ENCODE data around the gene MAPK9.

MAPK9 gene

GRCh38 chr5:180332051-180332517 is 40.2 kb upstream of the MAPK9 start:
- Histone ChIP-seq H3K4me3 (ENCODE audit: low read length in 2 of 2) (no peak overlapping the region), H3K36me3 (replicated peaks in 1 of 2; ENCODE audit: control insufficient read depth in 2 of 2, insufficient read depth in 2 of 2, low read length in 2 of 2) (peaks cover 52 to 67% of the 10 kb centered on the region in 2 donors), H3K4ac (ENCODE audit: low read length) (no peak overlapping the region), H4K91ac (ENCODE audit: low read depth, low read length, poor library complexity) (no peak overlapping the region), H3K14ac (ENCODE audit: low read length) (no peak overlapping the region), H3K4me1 (ENCODE audit: control insufficient read depth in 2 of 2, insufficient read depth in 1 of 2, low read depth in 1 of 2, low read length in 2 of 2) (peaks cover 0 to 6% of the 10 kb centered on the region in 2 donors), H3K79me1 (ENCODE audit: low read depth, low read length) (peaks cover 2% of the 10 kb centered on the region), H2BK12ac (ENCODE audit: low read length) (no peak overlapping the region), H3K4me2 (ENCODE audit: insufficient read depth, low read length, poor library complexity, severe bottlenecking) (no peak overlapping the region), H3K27ac (replicated peaks; ENCODE audit: low read length) (peak overlapping the region; percentile 36), H3K23ac (ENCODE audit: low read depth, low read length, poor library complexity) (no peak overlapping the region), H2BK5ac (ENCODE audit: low read length) (no peak overlapping the region), H2BK120ac (ENCODE audit: low read depth, low read length) (no peak overlapping the region), H4K8ac (ENCODE audit: low read depth, low read length) (no peak overlapping the region), H3K27me3 (ENCODE audit: control insufficient read depth in 3 of 3, insufficient read depth in 3 of 3, low read depth in 1 of 3, low read length in 3 of 3) (no peaks in the 10 kb centered on the region), H2BK15ac (ENCODE audit: low read length) (no peak overlapping the region), H3K9ac (ENCODE audit: low read depth, low read length, poor library complexity) (no peak overlapping the region), H3K18ac (ENCODE audit: low read length) (no peak overlapping the region), H2AFZ (ENCODE audit: low read length) (no peak overlapping the region), H2AK5ac (ENCODE audit: low read depth, low read length) (no peak overlapping the region), H3K9me3 (replicated peaks in 1 of 2; ENCODE audit: control insufficient read depth in 2 of 2, insufficient read depth in 1 of 2, low read depth in 1 of 2, low read length in 2 of 2) (peaks cover 0 to 2% of the 10 kb centered on the region in 2 donors)
- no peak for DNase-seq (ENCODE audit: low spot score)
- no CpG with 5 or more reads among the region's 13 CpGs for WGBS, 2 donors (ENCODE audit: extremely low coverage in 2 of 2, insufficient read length in 2 of 2, insufficient replicate concordance in 1 of 2)

DNA sequence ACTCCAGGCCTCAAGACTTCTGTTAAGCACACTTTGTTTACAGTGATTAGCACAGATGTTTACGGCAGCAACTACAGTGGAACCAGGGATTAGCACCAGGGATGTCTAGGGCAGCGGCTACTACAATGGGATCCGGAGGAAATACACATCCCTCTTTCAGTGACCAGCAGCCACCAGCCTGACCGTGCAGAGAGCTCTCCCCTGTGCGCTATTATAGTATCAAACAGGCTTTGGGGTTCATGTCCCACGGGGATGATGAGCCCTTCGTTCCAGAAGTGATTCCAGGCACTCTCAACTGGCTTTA is 39.7 kb upstream of the MAPK9 start:
- H2BK120ac ChIP-seq (ENCODE audit: low read depth, low read length), result no peak overlapping the region
- peaks cover 0 to 2% of the 10 kb centered on the region in 2 donors for H3K9me3 ChIP-seq (replicated peaks in 1 of 2; ENCODE audit: control insufficient read depth in 2 of 2, insufficient read depth in 1 of 2, low read depth in 1 of 2, low read length in 2 of 2)
- no peak overlapping the region for H2AK5ac ChIP-seq (ENCODE audit: low read depth, low read length)
- H3K9ac ChIP-seq (ENCODE audit: low read depth, low read length, poor library complexity), result no peak overlapping the region
- no CpG with 5 or more reads among the region's 7 CpGs for WGBS, 2 donors (ENCODE audit: extremely low coverage in 2 of 2, insufficient read length in 2 of 2, insufficient replicate concordance in 1 of 2)
- no peaks in the 10 kb centered on the region for H3K27me3 ChIP-seq (ENCODE audit: control insufficient read depth in 3 of 3, insufficient read depth in 3 of 3, low read depth in 1 of 3, low read length in 3 of 3)
- H3K4me3 ChIP-seq (ENCODE audit: low read length in 2 of 2), result no peak overlapping the region
- H3K4me2 ChIP-seq (ENCODE audit: insufficient read depth, low read length, poor library complexity, severe bottlenecking), result no peak overlapping the region
- peak; percentile 35 for DNase-seq (ENCODE audit: low spot score)
- H3K4ac ChIP-seq (ENCODE audit: low read length), result no peak overlapping the region
- peak overlapping the region; percentile 36 for H3K27ac ChIP-seq (replicated peaks; ENCODE audit: low read length)
- H3K18ac ChIP-seq (ENCODE audit: low read length), result no peak overlapping the region
- no peak overlapping the region for H3K23ac ChIP-seq (ENCODE audit: low read depth, low read length, poor library complexity)
- peaks cover 2% of the 10 kb centered on the region for H3K79me1 ChIP-seq (ENCODE audit: low read depth, low read length)
- H2BK12ac ChIP-seq (ENCODE audit: low read length), result no peak overlapping the region
- H4K8ac ChIP-seq (ENCODE audit: low read depth, low read length), result no peak overlapping the region
- no peak overlapping the region for H2BK5ac ChIP-seq (ENCODE audit: low read length)
- H3K4me1 ChIP-seq (ENCODE audit: control insufficient read depth in 2 of 2, insufficient read depth in 1 of 2, low read depth in 1 of 2, low read length in 2 of 2), result peaks cover 0 to 6% of the 10 kb centered on the region in 2 donors
- no peak overlapping the region for H2AFZ ChIP-seq (ENCODE audit: low read length)
- H4K91ac ChIP-seq (ENCODE audit: low read depth, low read length, poor library complexity), result no peak overlapping the region
- no peak overlapping the region for H2BK15ac ChIP-seq (ENCODE audit: low read length)
- no peak overlapping the region for H3K14ac ChIP-seq (ENCODE audit: low read length)
- H3K36me3 ChIP-seq (replicated peaks in 1 of 2; ENCODE audit: control insufficient read depth in 2 of 2, insufficient read depth in 2 of 2, low read length in 2 of 2), result peaks cover 49 to 63% of the 10 kb centered on the region in 2 donors

DNA sequence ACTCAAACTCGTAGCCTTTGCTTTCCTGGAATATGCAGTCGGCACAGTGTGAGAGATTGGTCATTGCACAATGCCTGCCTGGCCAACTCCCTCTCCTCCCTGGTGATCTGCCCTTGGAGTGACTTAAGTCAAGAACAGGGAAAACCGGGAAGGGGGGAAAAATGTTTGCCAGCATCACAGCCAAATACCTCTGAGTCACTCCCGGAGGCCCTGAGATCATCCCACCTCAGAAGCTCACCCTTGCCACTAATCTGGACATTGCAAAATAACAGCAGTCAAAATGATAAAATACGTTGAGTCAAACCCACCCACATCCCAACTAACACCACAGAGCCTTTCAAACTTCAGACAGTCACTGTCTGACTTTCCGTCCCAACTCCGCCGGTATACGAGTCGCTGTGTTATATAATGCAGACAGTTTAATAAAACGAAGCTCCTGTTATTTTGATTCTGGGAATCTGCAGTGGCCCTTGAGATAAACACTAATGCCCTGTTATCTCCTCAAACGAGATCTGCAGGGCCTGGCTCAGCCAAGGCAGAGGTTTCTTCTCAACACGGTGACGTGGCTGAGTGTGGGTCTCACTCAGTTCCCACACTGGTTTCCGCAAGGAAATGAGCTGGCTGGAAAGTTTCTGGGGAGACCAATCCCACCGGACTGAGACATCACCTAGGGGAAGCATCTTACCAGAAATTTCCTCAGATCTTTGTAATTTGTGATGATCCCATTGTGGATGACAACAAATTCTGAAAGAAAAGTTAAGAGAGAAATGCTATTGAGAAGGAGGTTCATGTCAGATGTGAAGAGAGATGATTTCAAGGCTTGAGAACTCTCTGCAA is 39.1 kb upstream of the MAPK9 start:
- no peaks in the 10 kb centered on the region for H3K27me3 ChIP-seq (ENCODE audit: control insufficient read depth in 3 of 3, insufficient read depth in 3 of 3, low read depth in 1 of 3, low read length in 3 of 3)
- WGBS, 2 donors (ENCODE audit: extremely low coverage in 2 of 2, insufficient read length in 2 of 2, insufficient replicate concordance in 1 of 2), result no CpG with 5 or more reads among the region's 16 CpGs
- DNase-seq (ENCODE audit: low spot score), result no peak

DNA sequence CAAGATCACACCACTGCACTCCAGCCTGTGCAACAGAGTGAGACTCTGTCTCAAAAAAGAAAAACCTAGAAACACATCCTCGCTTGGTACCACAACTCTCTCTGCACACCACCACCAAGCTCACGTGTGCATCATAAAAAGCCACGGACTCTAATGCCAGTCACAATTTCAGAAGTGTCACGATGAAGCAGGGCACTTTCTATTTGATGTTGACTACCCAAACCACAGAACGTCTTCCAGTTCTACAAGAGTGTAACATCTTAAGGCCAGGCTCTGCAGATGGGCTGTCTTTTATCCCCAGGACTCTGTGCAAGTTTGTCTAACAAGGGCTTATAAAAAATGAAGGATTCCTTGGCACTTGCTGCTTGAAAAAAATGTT is 38.4 kb upstream of the MAPK9 start:
- no peak for DNase-seq (ENCODE audit: low spot score)
- no peak overlapping the region for H2BK120ac ChIP-seq (ENCODE audit: low read depth, low read length)
- H3K4me3 ChIP-seq (ENCODE audit: low read length in 2 of 2), result no peak overlapping the region
- H2BK15ac ChIP-seq (ENCODE audit: low read length), result no peak overlapping the region
- peaks cover 2% of the 10 kb centered on the region for H3K79me1 ChIP-seq (ENCODE audit: low read depth, low read length)
- H3K27ac ChIP-seq (replicated peaks; ENCODE audit: low read length), result no peak overlapping the region
- no peak overlapping the region for H3K23ac ChIP-seq (ENCODE audit: low read depth, low read length, poor library complexity)
- H3K36me3 ChIP-seq (replicated peaks in 1 of 2; ENCODE audit: control insufficient read depth in 2 of 2, insufficient read depth in 2 of 2, low read length in 2 of 2), result peaks cover 38 to 52% of the 10 kb centered on the region in 2 donors
- H2BK12ac ChIP-seq (ENCODE audit: low read length), result no peak overlapping the region
- H3K4me2 ChIP-seq (ENCODE audit: insufficient read depth, low read length, poor library complexity, severe bottlenecking), result no peak overlapping the region
- peaks cover 0 to 2% of the 10 kb centered on the region in 2 donors for H3K9me3 ChIP-seq (replicated peaks in 1 of 2; ENCODE audit: control insufficient read depth in 2 of 2, insufficient read depth in 1 of 2, low read depth in 1 of 2, low read length in 2 of 2)
- no peak overlapping the region for H2AK5ac ChIP-seq (ENCODE audit: low read depth, low read length)
- no peak overlapping the region for H2AFZ ChIP-seq (ENCODE audit: low read length)
- H4K8ac ChIP-seq (ENCODE audit: low read depth, low read length), result no peak overlapping the region
- H3K9ac ChIP-seq (ENCODE audit: low read depth, low read length, poor library complexity), result no peak overlapping the region
- H3K18ac ChIP-seq (ENCODE audit: low read length), result no peak overlapping the region
- H4K91ac ChIP-seq (ENCODE audit: low read depth, low read length, poor library complexity), result no peak overlapping the region
- H3K14ac ChIP-seq (ENCODE audit: low read length), result no peak overlapping the region
- H2BK5ac ChIP-seq (ENCODE audit: low read length), result no peak overlapping the region
- no CpG with 5 or more reads among the region's 5 CpGs for whole genome bisulfite sequencing, 2 donors (ENCODE audit: extremely low coverage in 2 of 2, insufficient read length in 2 of 2, insufficient replicate concordance in 1 of 2)
- no peak overlapping the region for H3K4ac ChIP-seq (ENCODE audit: low read length)
- no peaks in the 10 kb centered on the region for H3K27me3 ChIP-seq (ENCODE audit: control insufficient read depth in 3 of 3, insufficient read depth in 3 of 3, low read depth in 1 of 3, low read length in 3 of 3)
- H3K4me1 ChIP-seq (ENCODE audit: control insufficient read depth in 2 of 2, insufficient read depth in 1 of 2, low read depth in 1 of 2, low read length in 2 of 2), result peaks cover 0 to 6% of the 10 kb centered on the region in 2 donors

More for the DNA sequence above, 39.1 kb upstream of the MAPK9 start:
- Histone ChIP-seq H2BK120ac (ENCODE audit: low read depth, low read length) (no peak overlapping the region), H3K4me1 (ENCODE audit: control insufficient read depth in 2 of 2, insufficient read depth in 1 of 2, low read depth in 1 of 2, low read length in 2 of 2) (peaks cover 0 to 6% of the 10 kb centered on the region in 2 donors), H2BK15ac (ENCODE audit: low read length) (no peak overlapping the region), H3K36me3 (replicated peaks in 1 of 2; ENCODE audit: control insufficient read depth in 2 of 2, insufficient read depth in 2 of 2, low read length in 2 of 2) (peaks cover 45 to 58% of the 10 kb centered on the region in 2 donors), H3K4me3 (ENCODE audit: low read length in 2 of 2) (no peak overlapping the region), H2BK5ac (ENCODE audit: low read length) (no peak overlapping the region), H3K18ac (ENCODE audit: low read length) (no peak overlapping the region), H3K9ac (ENCODE audit: low read depth, low read length, poor library complexity) (no peak overlapping the region), H3K9me3 (replicated peaks in 1 of 2; ENCODE audit: control insufficient read depth in 2 of 2, insufficient read depth in 1 of 2, low read depth in 1 of 2, low read length in 2 of 2) (peaks cover 0 to 2% of the 10 kb centered on the region in 2 donors), H2BK12ac (ENCODE audit: low read length) (no peak overlapping the region), H3K23ac (ENCODE audit: low read depth, low read length, poor library complexity) (no peak overlapping the region), H4K91ac (ENCODE audit: low read depth, low read length, poor library complexity) (no peak overlapping the region), H3K14ac (ENCODE audit: low read length) (no peak overlapping the region), H2AK5ac (ENCODE audit: low read depth, low read length) (no peak overlapping the region), H3K27ac (replicated peaks; ENCODE audit: low read length) (no peak overlapping the region), H4K8ac (ENCODE audit: low read depth, low read length) (no peak overlapping the region), H3K4ac (ENCODE audit: low read length) (no peak overlapping the region), H2AFZ (ENCODE audit: low read length) (no peak overlapping the region), H3K79me1 (ENCODE audit: low read depth, low read length) (peaks cover 2% of the 10 kb centered on the region), H3K4me2 (ENCODE audit: insufficient read depth, low read length, poor library complexity, severe bottlenecking) (no peak overlapping the region)
